IPS-15b (cell line): ENCODE measurements around the gene CDHR2.

Source experiments
- H3K27me3 ChIP-seq: one replicate; pipeline ENCODE4 v1.6.1; 2013; ENCODE audit warnings: low read length; ENCODE audit not compliant: control insufficient read depth, insufficient read depth
- H3K36me3 ChIP-seq: one replicate; pipeline ENCODE4 v1.6.1; 2013; ENCODE audit warnings: low read length; ENCODE audit not compliant: control insufficient read depth, insufficient read depth
- H3K4me1 ChIP-seq: one replicate; pipeline ENCODE4 v1.6.1; 2013; ENCODE audit warnings: mild to moderate bottlenecking, low read length; ENCODE audit not compliant: control insufficient read depth, insufficient read depth
- H3K4me3 ChIP-seq: one replicate; pipeline ENCODE4 v1.5.1; 2013; ENCODE audit warnings: low read depth, low read length
- H3K9ac ChIP-seq: one replicate; pipeline ENCODE4 v1.6.1; 2013; ENCODE audit warnings: low read depth, mild to moderate bottlenecking, low read length
- H3K9me3 ChIP-seq: one replicate; pipeline ENCODE4 v1.6.1; 2013; ENCODE audit warnings: mild to moderate bottlenecking, low read length; ENCODE audit not compliant: control insufficient read depth, insufficient read depth

The CDHR2 gene

GRCh38 chr5:176561259-176561658, 12.1 kb downstream of the CDHR2 start:
- Histone ChIP-seq H3K9me3 (no peaks in the 10 kb centered on the region), H3K27me3 (no peaks in the 10 kb centered on the region), H3K9ac (no peak overlapping the region), H3K36me3 (no peaks in the 10 kb centered on the region), H3K4me3 (no peak overlapping the region), H3K4me1 (no peaks in the 10 kb centered on the region)

DNA sequence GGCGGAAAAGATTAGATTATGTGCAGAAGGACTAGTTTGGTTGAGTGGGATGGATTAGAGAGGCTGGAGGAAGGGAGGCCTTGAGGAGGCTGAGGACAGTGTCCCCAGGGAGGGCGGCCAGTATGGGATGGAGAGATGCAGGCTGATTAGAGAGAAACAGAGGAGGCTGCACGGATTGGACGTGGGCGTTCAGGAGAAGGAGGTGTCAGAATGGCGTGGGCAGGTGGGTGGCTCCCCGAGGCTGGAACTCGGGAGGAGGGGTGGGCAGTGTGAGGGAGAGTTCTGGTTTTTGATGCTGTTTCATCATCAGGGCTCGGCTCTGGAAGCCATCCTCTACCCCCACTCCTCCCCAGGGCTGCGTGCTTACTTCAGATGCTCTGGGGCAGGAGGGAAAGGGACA, 13.0 kb downstream of the CDHR2 start:
- no peaks in the 10 kb centered on the region for H3K36me3 ChIP-seq

GRCh38 chr5:176564002-176564401, 14.9 kb downstream of the CDHR2 start:
- H3K9me3 ChIP-seq, result no peaks in the 10 kb centered on the region
- no peaks in the 10 kb centered on the region for H3K27me3 ChIP-seq
- H3K4me3 ChIP-seq, result no peak overlapping the region
- no peaks in the 10 kb centered on the region for H3K36me3 ChIP-seq
- H3K4me1 ChIP-seq, result no peaks in the 10 kb centered on the region
- no peak overlapping the region for H3K9ac ChIP-seq

More for the DNA sequence above, 13.0 kb downstream of the CDHR2 start:
- Histone ChIP-seq H3K4me3 (no peak overlapping the region), H3K27me3 (no peaks in the 10 kb centered on the region), H3K4me1 (no peaks in the 10 kb centered on the region), H3K9me3 (no peaks in the 10 kb centered on the region), H3K9ac (no peak overlapping the region)

DNA sequence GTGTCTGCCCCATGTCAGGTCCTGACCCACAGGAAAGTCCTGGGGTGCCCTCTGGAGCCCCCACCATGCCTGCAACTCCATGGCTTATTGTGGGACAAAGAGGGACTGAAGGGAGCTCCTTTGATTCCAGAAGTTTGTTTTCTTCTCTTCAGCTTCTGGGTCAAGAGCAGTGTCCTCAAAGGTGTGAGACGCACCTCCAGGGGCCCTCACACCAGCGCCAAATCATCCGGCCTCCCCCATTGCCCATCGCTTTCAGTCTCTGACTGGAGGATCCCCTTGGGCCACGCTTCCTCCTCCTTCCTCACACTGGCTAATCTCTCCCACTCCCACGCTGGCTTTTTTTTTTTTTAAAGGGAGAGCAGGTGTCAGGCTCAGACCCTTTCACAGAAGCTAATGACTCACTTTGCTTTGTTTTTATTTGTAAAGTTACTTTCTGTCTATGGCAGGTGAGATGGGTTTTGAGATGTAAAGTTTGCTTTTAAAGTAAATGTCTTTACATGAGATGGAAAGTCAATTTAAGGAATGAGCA, 16.7 kb downstream of the CDHR2 start:
- Histone ChIP-seq H3K9ac (no peak overlapping the region), H3K9me3 (no peaks in the 10 kb centered on the region), H3K36me3 (no peaks in the 10 kb centered on the region), H3K27me3 (no peaks in the 10 kb centered on the region), H3K4me1 (no peaks in the 10 kb centered on the region), H3K4me3 (no peak overlapping the region)

GRCh38 chr5:176568657-176569056, 19.5 kb downstream of the CDHR2 start:
- no peaks in the 10 kb centered on the region for H3K36me3 ChIP-seq
- H3K4me1 ChIP-seq, result peaks cover under 1% of the 10 kb centered on the region
- peaks cover 3% of the 10 kb centered on the region for H3K27me3 ChIP-seq
- H3K4me3 ChIP-seq, result no peak overlapping the region
- H3K9me3 ChIP-seq, result no peaks in the 10 kb centered on the region
- H3K9ac ChIP-seq, result no peak overlapping the region

DNA sequence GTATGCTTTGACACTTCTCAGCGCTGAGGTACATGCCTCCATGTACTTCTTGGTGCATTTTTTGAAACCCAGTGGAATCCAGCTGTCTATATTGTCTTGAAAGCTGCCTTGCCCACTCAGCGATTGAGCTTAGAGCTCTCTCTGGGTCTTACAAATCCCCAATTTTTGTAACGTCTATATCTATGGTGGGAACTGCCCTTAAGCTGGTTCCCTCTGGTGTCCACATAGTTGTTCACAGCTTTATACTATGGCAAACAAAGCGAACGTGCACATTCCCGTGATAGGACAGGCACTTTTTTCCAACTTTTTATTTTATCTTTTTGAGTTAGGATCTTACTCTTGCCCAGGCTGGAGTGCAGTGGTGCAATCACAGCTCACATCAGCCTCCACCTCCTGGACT, 20.9 kb downstream of the CDHR2 start:
- no peaks in the 10 kb centered on the region for H3K36me3 ChIP-seq
- no peak overlapping the region for H3K4me3 ChIP-seq
- H3K4me1 ChIP-seq, result peaks cover 2% of the 10 kb centered on the region
- no peak overlapping the region for H3K9ac ChIP-seq
- peaks cover 6% of the 10 kb centered on the region for H3K27me3 ChIP-seq
- no peaks in the 10 kb centered on the region for H3K9me3 ChIP-seq

DNA sequence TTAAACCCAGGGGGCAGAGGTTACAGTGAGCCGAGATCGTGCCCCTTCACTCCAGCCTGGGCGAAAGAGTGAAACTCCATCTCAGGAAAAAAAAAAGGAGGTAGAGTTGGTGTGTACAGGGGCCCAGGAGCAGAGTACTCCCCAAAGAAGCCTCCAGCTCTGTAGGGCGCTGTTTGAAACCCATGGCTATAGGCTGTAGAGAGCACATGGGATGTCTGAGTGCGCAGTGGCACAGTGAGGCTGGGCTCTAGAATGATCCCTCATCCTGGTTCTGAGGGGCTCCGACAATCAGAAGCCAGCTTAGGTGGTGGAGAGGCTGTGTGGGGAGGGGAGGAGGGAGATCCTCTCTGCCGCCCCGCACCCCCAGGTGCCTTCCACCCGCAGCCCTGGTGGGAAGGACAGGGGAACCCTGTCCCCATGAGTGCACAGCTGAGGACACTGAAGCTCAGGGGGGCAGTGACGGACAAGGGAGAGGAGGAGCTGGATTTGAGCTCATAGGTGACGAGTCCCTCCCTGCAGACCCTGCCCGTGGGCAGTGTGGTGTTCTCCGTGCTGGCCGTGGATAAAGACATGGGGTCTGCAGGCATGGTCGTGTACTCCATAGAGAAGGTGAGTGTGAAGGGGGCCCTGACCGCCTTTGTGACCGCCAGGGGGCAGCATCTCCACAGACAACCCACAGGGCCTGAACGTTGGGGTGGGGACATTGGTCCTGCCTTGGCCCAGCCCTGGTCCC, 24.6 kb downstream of the CDHR2 start:
- Histone ChIP-seq H3K36me3 (no peaks in the 10 kb centered on the region), H3K4me1 (peaks cover 2% of the 10 kb centered on the region), H3K9ac (no peak overlapping the region), H3K27me3 (peaks cover 6% of the 10 kb centered on the region), H3K4me3 (no peak overlapping the region), H3K9me3 (no peaks in the 10 kb centered on the region)

DNA sequence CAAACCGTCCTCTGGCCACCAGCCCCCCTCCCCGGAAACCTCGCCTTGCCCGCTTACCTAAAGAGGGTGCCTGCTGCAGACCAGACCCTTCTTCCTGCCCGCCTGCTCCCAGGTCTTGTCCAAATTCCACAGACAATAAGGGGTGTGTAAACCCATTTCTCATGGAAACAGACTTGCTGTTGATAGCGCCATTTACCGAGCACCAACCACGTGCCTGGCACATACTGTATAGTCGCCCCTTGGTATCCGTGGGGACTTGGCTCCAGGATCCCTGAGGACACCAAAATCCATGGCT, 25.1 kb downstream of the CDHR2 start:
- H3K27me3 ChIP-seq, result peaks cover 6% of the 10 kb centered on the region
- no peak overlapping the region for H3K4me3 ChIP-seq
- no peak overlapping the region for H3K9ac ChIP-seq
- no peaks in the 10 kb centered on the region for H3K36me3 ChIP-seq
- peaks cover 2% of the 10 kb centered on the region for H3K4me1 ChIP-seq
- H3K9me3 ChIP-seq, result no peaks in the 10 kb centered on the region

DNA sequence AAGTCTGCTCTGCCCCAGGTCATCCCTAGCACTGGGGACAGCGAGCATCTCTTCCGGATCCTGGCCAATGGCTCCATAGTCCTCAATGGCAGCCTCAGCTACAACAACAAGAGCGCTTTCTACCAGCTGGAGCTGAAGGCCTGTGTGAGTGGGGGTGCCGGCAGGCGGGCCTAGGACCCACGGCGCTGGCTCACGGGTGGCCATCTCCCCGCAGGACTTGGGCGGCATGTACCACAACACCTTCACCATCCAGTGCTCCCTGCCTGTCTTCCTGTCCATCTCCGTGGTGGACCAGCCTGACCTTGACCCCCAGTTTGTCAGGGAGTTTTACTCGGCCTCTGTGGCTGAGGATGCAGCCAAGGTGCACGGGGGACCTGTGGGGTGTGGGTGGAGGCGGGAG, 25.9 kb downstream of the CDHR2 start:
- Histone ChIP-seq H3K4me1 (peaks cover 2% of the 10 kb centered on the region), H3K4me3 (no peak overlapping the region), H3K27me3 (peaks cover 6% of the 10 kb centered on the region), H3K36me3 (no peaks in the 10 kb centered on the region), H3K9me3 (no peaks in the 10 kb centered on the region), H3K9ac (no peak overlapping the region)

- no peaks in the 10 kb centered on the region for H3K9me3 ChIP-seq
- peaks cover 6% of the 10 kb centered on the region for H3K27me3 ChIP-seq
- H3K4me1 ChIP-seq, result peaks cover 2% of the 10 kb centered on the region
- H3K4me3 ChIP-seq, result no peak overlapping the region
- no peaks in the 10 kb centered on the region for H3K36me3 ChIP-seq
- H3K9ac ChIP-seq, result no peak overlapping the region
These were observed 26.6 kb downstream of the CDHR2 start for GRCh38 chr5:176575488-176576422.

DNA sequence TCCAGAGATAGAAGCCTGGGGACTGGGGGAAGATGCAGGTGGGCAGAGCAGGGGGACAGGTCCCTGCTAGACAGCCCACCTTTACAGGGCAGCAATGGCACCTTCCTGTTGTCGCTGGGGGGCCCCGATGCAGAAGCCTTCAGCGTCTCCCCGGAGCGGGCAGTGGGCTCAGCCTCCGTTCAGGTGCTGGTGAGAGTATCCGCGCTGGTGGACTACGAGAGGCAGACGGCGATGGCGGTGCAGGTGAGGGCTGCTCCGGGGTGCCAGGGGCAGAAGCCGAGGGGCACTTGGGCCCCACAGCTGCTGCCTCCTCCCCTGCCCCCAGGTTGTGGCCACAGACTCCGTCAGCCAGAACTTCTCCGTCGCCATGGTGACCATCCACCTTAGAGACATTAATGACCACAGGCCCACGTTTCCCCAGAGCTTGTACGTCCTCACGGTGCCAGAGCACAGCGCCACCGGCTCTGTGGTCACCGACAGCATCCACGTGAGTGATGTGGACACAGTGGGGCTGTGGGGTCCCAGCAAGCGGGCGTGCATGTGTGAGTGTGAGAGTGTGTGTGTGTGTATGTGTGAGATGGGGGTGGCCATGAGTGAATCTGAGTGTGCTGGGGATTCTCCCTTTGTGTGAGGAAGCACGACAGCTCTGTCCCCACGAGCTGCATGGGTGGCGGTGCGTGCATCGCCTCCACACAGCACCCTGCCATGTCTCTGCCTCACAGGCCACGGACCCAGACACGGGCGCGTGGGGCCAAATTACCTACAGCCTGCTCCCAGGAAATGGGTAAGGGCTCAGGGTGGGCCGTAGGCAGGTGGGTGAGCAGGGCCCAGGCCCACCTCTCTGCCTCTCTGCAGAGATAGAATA, 28.4 kb downstream of the CDHR2 start:
- H3K4me3 ChIP-seq, result no peak overlapping the region
- H3K36me3 ChIP-seq, result no peaks in the 10 kb centered on the region
- H3K4me1 ChIP-seq, result peaks cover 2% of the 10 kb centered on the region
- peaks cover 6% of the 10 kb centered on the region for H3K27me3 ChIP-seq
- no peak overlapping the region for H3K9ac ChIP-seq
- H3K9me3 ChIP-seq, result no peaks in the 10 kb centered on the region
